Heart left ventricle (tissue), 13 donors: ENCODE results near the gene LOC128125822.

Source experiments
- POLR2A ChIP-seq, 2 donors: fragments of 450-650 bp; IDR thresholded peaks; one replicate each; pipeline ENCODE4 v1.6.1; 2017; ENCODE audit warnings: antibody characterized with exemption in 2 of 2, mild to moderate bottlenecking in 2 of 2, moderate library complexity in 2 of 2
- TF ChIP-seq, protein P1 (sequence below), 12 donors: fragments of 200-600 bp; sonication (generic) in 4 of 12; IDR thresholded peaks; one replicate each; pipeline versions ENCODE4 v1.5.0 to v1.8.0; 2018 to 2022; ENCODE audit warnings: antibody characterized with exemption in 12 of 12, mild to moderate bottlenecking in 5 of 12
- donor health status: ischemic (EF 13 %, LVEDD 7.1; RV severe dilation, severe dysfunction).
- donor health status: DM: no; HTN: yes; CAD: no.
- donor health status: DM: no; HTN: no; CAD: no.
- donor health status: ischemic (EF 25% LVEDD 6.9; RV normal size, moderate dysfunction).
- donor health status: ischemic (EF 25% LVEDD 5.7; RV mildly dilated, moderate dysfunction).
- donor health status: ischemic (EF 35%, LVEDD 5.7; RV mildly dilated, moderate dysfunction).
- donor health status: nonischemic (EF 11% LVEDD 7.7; RV severe dilation, severe dysfunction).
- donor health status: DM: yes; HTN: yes; CAD: no.
- donor health status: PGD.
- donor health status: ischemic (EF 29% LVEDD 5.4; RV normal size, mild dysfunction).
- donor health status: nonischemic (EF 23%, LVEDD 6.1; RV moderate dilation, normal function).

DNA sequence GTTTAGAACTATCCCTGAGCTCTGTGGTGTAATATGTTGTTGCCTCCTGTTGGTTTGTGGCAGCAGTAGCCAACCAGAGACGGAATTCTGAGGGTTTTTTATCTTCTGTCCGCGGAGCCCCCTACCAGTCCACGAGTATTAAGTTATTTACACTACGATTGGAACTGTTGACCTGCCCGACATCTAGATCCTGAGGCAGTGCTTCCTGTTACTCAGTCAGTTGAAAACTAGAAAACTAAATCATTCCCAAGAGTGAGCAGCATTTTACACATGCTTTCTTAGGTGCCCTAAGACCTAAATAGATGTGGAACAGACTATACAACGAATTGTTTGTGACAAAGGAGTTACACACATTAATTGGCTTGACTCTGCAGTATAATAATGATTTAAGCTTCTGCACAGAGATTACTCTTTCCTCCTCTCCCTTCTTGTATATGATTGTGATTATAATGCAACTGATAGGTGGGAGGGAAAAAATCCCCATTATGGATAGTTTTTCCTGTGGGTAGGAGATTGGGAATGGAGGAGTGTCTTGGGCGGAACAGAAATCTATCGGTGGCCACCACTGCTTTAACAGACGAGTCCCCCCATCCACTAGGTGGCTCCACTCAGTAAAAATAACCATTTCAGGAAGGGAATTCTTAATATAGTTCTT is 1.7 kb downstream of the LOC128125822 start:
- TF ChIP-seq, protein P1, sequence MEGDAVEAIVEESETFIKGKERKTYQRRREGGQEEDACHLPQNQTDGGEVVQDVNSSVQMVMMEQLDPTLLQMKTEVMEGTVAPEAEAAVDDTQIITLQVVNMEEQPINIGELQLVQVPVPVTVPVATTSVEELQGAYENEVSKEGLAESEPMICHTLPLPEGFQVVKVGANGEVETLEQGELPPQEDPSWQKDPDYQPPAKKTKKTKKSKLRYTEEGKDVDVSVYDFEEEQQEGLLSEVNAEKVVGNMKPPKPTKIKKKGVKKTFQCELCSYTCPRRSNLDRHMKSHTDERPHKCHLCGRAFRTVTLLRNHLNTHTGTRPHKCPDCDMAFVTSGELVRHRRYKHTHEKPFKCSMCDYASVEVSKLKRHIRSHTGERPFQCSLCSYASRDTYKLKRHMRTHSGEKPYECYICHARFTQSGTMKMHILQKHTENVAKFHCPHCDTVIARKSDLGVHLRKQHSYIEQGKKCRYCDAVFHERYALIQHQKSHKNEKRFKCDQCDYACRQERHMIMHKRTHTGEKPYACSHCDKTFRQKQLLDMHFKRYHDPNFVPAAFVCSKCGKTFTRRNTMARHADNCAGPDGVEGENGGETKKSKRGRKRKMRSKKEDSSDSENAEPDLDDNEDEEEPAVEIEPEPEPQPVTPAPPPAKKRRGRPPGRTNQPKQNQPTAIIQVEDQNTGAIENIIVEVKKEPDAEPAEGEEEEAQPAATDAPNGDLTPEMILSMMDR (IDR thresholded peaks at IDR 0.05) = peak in 11 of 12 donors; percentile 19 to 57 (median 41)
- TF ChIP-seq POLR2A (IDR thresholded peaks at IDR 0.05) = no peak
